Retina (tissue), 1 donor: ENCODE data around the gene RBM12.
A peak's percentile ranks its signal among the peaks of the same experiment; 100 is the strongest.
"Not testable (repeated sequence)": the region's sequence is repeated elsewhere in the genome, so short reads cannot be mapped to it uniquely, and the experiment has no call there.

Experiments
- DNase-seq: peaks from one replicate; pipeline ENCODE4 v3.0.0-alpha.2; 2016

The RBM12 gene

GRCh38 chr20:35697696-35698297 is 33.1 kb upstream of the RBM12 start:
- no peak for DNase-seq

- no peak for DNase-seq
Observed at GRCh38 chr20:35695978-35696377, 31.3 kb upstream of the RBM12 start.

GRCh38 chr20:35695245-35695749 is 30.6 kb upstream of the RBM12 start:
- no peak for DNase-seq

GRCh38 chr20:35690265-35690664 is 25.6 kb upstream of the RBM12 start:
- DNase-seq: no peak

- DNase-seq: not testable (repeated sequence)
Observed at GRCh38 chr20:35686872-35687271, 22.2 kb upstream of the RBM12 start.

GRCh38 chr20:35685368-35685767 is 20.7 kb upstream of the RBM12 start:
- DNase-seq: not testable (repeated sequence)

- no peak for DNase-seq
Observed at GRCh38 chr20:35681960-35682359, 17.3 kb upstream of the RBM12 start.

- DNase-seq: no peak
Observed at GRCh38 chr20:35680452-35681183, 15.9 kb upstream of the RBM12 start.

- no peak for DNase-seq
Observed at GRCh38 chr20:35674921-35675320, 10.2 kb upstream of the RBM12 start.

GRCh38 chr20:35673884-35674283 is 9.2 kb upstream of the RBM12 start:
- no peak for DNase-seq

- DNase-seq: no peak
Observed at GRCh38 chr20:35669681-35670080, 5.0 kb upstream of the RBM12 start.

- no peak for DNase-seq
Observed at GRCh38 chr20:35669221-35669620, 4.5 kb upstream of the RBM12 start.

- no peak for DNase-seq
Observed at GRCh38 chr20:35665949-35666288, 1.2 kb upstream of the RBM12 start.

- DNase-seq: peak; percentile 82
Observed at GRCh38 chr20:35663516-35664465, 909 bp downstream of the RBM12 start.

- DNase-seq: no peak
Observed at GRCh38 chr20:35662551-35662950, 2.1 kb downstream of the RBM12 start.

- DNase-seq: no peak
Observed at GRCh38 chr20:35661908-35662307, 2.8 kb downstream of the RBM12 start.

- DNase-seq: no peak
Observed at GRCh38 chr20:35661053-35661452, 3.6 kb downstream of the RBM12 start.

- no peak for DNase-seq
Observed at GRCh38 chr20:35660122-35660937, 4.4 kb downstream of the RBM12 start.

GRCh38 chr20:35657271-35657670 is 7.4 kb downstream of the RBM12 start:
- no peak for DNase-seq

GRCh38 chr20:35654415-35654814 is 10.3 kb downstream of the RBM12 start:
- no peak for DNase-seq

GRCh38 chr20:35653893-35654292 is 10.8 kb downstream of the RBM12 start:
- no peak for DNase-seq

- no peak for DNase-seq
Observed at GRCh38 chr20:35653430-35653734, 11.3 kb downstream of the RBM12 start.
